GM10248 (cell line): ENCODE data around the gene KLHL14.

Experiments
- CTCF ChIA-PET: fragments of 300-600 bp; sonication (Branson Sonifier 250); formaldehyde crosslinking; extraction: SDS; loops from one replicate; lab custom pipeline; 2021; ENCODE audit warnings: antibody characterized with exemption; lab: Yijun Ruan, JAX
- POLR2A ChIA-PET: fragments of 350-650 bp; sonication (Branson Sonifier 250); formaldehyde crosslinking; extraction: SDS; loops from one replicate; lab custom pipeline; 2020; ENCODE audit warnings: antibody characterized with exemption; lab: Yijun Ruan, JAX
- DNase-seq: peaks from one replicate; pipeline ENCODE4 v3.0.0; 2012; ENCODE audit errors: extremely low spot score
- TF ChIP-seq, protein P1 (sequence below): IDR thresholded peaks from 2 replicates; pipeline ENCODE4 v1.5.1; 2012; ENCODE audit warnings: mild to moderate bottlenecking, low read depth; ENCODE audit errors: extremely low read depth, missing control alignments, control extremely low read depth

The KLHL14 gene

DNA sequence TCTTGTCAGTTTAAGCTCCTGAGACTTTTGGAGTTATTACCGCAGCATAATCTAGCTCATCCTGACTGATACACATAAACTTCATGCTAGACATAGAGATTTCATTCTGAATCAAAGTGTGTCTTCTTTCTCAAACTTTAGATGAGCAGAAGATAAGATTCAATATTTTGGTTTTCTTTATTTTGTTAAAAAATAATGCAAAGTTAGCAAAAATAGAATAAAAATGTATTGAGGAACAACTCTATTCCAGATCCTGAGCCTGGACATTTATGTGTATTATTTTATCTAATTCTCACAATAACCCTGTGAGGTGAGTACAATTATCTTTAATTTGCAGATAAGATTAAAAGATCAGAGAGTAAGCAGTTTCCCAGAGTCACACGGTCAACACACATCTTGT is 38.4 kb downstream of the KLHL14 start:
- CTCF ChIA-PET = no interaction called here
- TF ChIP-seq, protein P1, sequence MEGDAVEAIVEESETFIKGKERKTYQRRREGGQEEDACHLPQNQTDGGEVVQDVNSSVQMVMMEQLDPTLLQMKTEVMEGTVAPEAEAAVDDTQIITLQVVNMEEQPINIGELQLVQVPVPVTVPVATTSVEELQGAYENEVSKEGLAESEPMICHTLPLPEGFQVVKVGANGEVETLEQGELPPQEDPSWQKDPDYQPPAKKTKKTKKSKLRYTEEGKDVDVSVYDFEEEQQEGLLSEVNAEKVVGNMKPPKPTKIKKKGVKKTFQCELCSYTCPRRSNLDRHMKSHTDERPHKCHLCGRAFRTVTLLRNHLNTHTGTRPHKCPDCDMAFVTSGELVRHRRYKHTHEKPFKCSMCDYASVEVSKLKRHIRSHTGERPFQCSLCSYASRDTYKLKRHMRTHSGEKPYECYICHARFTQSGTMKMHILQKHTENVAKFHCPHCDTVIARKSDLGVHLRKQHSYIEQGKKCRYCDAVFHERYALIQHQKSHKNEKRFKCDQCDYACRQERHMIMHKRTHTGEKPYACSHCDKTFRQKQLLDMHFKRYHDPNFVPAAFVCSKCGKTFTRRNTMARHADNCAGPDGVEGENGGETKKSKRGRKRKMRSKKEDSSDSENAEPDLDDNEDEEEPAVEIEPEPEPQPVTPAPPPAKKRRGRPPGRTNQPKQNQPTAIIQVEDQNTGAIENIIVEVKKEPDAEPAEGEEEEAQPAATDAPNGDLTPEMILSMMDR = no peak
- POLR2A ChIA-PET = no interaction called here
- DNase-seq = no peak

DNA sequence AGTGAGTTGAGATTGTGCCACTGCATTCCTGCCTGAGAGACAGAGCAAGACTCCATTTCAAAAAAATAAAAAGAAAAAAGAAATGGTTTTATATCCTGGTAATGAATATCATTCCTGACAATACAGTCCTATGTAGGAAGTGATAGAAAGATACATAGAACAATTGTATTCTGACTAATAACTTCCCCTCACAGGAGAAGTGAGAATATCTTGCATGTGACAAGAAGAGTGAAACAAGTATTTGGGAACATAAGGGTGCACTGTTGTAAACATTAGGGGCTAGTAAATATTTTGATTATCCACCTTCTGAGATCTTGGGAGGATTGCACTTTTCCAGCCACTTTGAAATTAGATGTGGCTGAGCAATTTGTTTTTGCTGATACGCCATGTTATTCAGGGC is 40.7 kb downstream of the KLHL14 start:
- POLR2A ChIA-PET = no interaction called here
- TF ChIP-seq, protein P1 = no peak

GRCh38 chr18:32730620-32731091 is 42.2 kb downstream of the KLHL14 start:
- TF ChIP-seq, protein P1 = no peak
- ChIA-PET POLR2A (no interaction called here), CTCF (interaction anchor here (1.0 to 1.1 kb wide), 2 partner anchors 12 to 40 kb away, joined by 3 to 4 read pairs; no protein-coding TSS in a partner anchor)
- peak; percentile 20 for DNase-seq

More for the DNA sequence above, 40.7 kb downstream of the KLHL14 start:
- CTCF ChIA-PET = no interaction called here
- no peak for DNase-seq

DNA sequence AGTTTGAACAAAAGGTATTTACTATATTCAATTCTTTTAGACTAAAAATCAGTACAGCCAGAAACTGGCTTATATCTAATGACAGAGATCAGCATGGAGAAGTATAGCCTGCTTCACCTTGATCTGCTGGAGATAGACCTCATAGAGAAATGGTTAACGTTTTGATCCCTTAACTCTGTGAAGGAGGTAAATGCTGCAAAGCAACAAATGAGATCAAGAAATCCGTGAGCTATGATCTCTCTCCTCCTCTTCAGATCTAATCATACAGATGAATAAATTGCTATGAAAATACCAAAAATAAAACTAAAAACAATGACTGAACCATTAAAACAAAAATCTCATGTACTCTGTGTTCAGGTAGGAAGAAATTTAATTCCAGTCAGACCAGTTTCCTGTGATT is 42.8 kb downstream of the KLHL14 start:
- DNase-seq = no peak
- ChIA-PET POLR2A (no interaction called here), CTCF (no interaction called here)
- TF ChIP-seq, protein P1 = no peak

GRCh38 chr18:32724071-32724749 is 48.6 kb downstream of the KLHL14 start:
- ChIA-PET POLR2A (no interaction called here), CTCF (interaction anchor here (1.7 kb wide), 1 partner anchor 9 kb away, joined by 5 read pairs; no protein-coding TSS in a partner anchor)
- TF ChIP-seq, protein P1 = no peak
- DNase-seq = no peak

DNA sequence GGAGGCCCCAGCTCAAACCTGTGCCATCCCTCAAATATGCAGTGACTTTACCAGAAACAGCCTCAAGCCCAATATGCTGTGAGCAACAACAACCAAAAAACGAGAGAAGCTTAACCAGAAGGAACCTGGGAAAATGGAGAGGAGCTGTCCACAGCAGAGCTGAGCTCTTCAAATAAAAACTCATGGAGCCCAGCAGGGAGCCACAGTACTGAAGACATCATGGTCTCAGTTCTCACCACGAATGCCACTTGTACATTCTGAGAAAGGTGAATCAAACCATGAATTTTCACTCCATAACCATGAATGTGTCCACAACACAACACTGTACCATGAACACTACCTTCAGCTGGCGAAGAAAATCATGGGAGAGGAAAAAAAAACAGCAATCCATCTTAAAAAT is 50.5 kb downstream of the KLHL14 start:
- POLR2A ChIA-PET = no interaction called here
- CTCF ChIA-PET = interaction anchor here (1.7 kb wide), 1 partner anchor 7 kb away, joined by 5 read pairs; no protein-coding TSS in a partner anchor
- TF ChIP-seq, protein P1 = no peak
- DNase-seq = no peak
